GM19035 (cell line): ENCODE measurements around the gene VTI1B.
A peak's percentile ranks its signal among the peaks of the same experiment; 100 is the strongest.
"Not testable (repeated sequence)": the region's sequence is repeated elsewhere in the genome, so short reads cannot be mapped to it uniquely, and the experiment has no call there.

Experiments used
- ATAC-seq: cut with Tn5 transposase; IDR thresholded peaks from one replicate; pipeline ENCODE4 v1.9.1; 2021; ENCODE audit not compliant: unreplicated experiment

VTI1B gene, protein sequence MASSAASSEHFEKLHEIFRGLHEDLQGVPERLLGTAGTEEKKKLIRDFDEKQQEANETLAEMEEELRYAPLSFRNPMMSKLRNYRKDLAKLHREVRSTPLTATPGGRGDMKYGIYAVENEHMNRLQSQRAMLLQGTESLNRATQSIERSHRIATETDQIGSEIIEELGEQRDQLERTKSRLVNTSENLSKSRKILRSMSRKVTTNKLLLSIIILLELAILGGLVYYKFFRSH

DNA sequence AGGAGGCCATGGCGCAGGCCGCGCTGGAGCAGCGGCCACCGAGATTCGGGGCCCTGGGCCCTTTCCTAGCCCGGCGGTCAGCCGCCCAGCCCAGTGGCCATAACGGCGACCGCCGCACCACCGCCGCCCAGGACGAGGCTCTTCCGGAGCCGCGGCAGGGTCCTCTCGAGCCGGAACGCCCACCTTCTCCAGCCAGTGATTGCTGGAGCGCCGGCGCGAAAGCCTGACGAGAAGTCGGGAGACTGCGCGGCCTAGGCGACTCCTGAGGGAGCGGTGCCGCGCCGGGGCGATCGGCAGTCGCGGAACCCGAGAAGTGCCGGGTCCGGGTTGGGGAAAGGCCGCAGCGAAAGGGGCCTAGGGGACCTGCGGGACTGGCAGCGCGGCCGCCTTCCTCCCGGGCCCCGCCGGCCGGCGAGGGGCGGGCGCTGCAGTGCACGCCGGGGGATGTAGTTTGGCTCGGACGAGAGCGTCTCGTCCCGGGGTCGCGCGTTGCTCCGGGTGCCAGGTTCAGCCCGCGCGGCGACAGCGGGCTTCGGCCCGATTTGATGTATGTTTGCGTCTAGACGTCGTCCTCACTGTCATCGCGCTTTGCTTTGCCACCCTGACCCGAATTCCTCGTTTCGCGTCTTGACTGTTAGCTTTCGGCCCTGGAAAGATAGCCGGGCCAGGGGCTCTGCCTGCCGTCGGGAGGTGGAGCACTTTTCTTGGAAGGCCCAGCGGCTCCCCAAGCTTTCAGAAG is at the start of gene VTI1B:
VTI1B (minus strand) TSS at position 153 of the 739 bp plus-strand sequence; CDS start at position 10, 143 bp downstream.
- ATAC-seq: peak; percentile 88

DNA sequence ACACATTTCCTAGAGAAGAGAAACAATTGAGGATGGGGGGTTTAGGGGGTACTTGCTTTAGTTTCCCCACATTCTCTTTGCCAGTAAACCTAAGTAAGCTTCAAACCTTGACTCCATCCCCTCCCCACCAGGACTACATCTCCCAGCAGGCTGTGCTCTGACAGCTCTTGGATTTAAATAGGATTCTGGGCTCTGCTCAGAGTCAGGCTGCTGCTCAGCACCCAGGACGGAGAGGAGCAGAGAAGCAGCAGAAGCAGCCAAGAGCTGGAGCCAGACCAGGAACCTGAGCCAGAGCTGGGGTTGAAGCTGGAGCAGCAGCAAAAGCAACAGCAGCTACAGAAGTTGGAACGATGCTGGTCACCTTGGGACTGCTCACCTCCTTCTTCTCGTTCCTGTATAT is 47.9 kb upstream of the VTI1B start:
- ATAC-seq: no peak

GRCh38 chr14:67721875-67722274 is 47.4 kb upstream of the VTI1B start:
- no peak for ATAC-seq

DNA sequence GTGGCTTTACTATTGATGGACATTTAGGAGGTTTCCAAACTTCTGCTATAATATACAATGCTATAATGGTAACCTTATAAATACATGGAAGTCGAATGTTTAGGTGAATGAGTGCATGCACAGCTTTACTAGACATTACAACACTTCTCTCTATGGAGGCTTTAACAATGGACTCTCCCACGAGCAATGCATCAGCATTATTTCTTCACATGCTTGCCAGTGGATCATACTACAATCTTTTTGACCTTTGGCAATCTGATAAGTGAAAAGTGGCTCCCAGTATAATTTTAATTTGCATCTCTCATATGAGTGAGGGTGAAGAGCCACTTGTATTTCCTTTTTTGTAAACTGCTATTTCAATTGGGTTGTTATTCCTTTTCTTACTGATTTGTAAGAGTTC is 45.4 kb upstream of the VTI1B start:
- no peak for ATAC-seq

GRCh38 chr14:67719385-67719784 is 45.0 kb upstream of the VTI1B start:
- ATAC-seq: not testable (repeated sequence)

GRCh38 chr14:67718265-67718664 is 43.8 kb upstream of the VTI1B start:
- ATAC-seq: no peak

DNA sequence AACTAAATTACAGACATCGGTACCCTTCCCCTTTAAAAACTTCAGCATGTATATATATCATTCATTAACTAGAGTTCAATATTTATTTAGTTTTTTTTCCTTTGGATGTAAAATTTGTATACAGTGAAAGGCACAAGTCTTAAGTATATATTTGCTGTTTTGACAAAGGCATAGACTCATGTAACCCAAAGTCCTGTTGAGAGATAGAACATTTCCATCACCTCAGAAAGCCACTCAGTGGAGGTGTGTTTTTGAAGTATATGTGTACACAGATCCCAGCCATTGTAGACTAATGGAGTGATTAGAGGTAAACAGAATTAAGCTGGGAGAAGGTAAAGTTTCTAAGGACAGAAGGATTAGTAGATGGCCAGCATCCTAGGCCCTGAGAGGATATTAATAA is 42.6 kb upstream of the VTI1B start:
- ATAC-seq: no peak

- no peak for ATAC-seq
Observed at GRCh38 chr14:67710209-67710608, 35.8 kb upstream of the VTI1B start.

DNA sequence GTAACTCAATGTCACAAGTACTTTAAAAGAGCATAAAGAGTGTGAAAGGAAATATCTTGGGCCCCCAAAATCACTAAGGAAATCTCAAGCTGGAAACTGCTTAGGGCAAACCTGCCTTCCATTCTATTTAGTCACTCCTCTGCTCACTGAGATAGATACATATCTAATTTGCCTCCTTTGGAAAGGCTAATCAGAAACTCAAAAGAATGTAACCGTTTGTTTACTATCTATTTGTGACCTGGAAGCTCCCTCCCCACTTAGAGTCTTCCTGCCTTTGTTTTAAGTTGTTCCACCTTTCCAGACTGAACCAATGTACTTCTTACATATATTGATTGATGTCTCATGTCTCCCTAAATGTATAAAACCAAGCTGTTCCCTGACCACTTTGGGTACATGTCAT is 35.4 kb upstream of the VTI1B start:
- not testable (repeated sequence) for ATAC-seq

- not testable (repeated sequence) for ATAC-seq
Observed at GRCh38 chr14:67709346-67709745, 34.9 kb upstream of the VTI1B start.

DNA sequence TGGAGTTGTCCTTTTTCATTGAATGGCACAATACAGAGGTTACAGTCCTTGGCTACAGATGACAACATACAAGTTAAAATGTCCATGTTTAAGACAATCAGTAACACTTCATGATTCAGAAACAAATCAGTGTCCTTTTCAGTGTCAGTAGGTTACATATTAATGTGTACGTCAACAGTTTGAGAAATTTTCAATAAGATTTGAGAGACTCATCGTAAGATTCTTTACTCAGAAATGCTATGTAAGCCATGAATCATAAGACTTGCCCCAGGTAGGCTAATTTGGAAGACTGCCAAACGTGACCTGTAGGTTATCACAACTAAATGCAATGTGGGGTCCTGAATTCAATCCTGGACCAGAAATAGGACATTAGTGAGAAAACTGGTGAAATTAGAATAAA is 30.8 kb upstream of the VTI1B start:
- no peak for ATAC-seq

DNA sequence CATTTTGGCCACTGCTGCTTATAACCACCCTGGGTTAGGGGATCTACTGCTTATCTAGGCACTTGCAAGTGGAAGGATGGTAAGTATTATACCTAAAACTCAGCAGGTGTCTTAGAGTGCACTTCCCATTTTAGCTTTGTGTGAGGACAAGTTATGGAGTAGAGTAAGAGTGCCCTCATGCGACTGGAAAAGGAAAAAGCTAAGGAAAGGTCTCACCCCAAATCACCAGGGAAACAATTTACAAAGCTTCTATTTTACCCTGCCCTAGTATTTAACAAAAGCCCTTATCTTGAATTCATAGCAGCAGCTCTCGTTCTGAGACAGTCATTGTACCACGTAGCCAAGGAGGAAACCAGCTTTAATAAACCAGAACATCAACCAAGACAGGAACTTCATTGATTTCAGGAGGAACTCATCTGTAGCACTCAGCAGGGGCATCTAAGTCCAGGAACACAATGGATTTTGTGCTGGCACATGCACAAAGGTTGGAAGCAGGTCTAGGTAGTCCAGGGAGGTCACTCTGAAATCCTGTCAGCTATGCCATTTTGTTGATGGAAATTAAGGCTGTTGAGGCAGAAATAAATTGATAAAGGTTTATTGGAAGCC is 30.2 kb upstream of the VTI1B start:
- no peak for ATAC-seq

DNA sequence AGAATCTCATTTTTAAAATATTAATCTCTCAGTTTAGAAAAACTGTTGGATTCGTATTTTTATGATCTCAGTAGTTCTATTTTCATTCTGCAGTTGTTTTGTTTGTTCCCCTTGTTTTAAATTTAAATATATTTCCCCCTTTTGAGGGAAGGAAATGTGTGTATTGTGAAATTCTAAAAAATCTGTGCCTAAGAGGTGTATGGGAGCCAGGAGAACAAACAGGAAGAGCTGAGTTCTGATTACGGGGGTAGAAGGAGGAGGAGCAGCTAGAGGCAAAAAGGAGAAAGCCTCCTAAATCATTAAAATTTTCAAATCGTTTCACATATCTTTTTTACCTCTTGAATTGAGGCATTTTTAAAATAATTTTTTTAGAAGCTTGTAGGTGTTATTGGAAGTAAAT is 29.6 kb upstream of the VTI1B start:
- no peak for ATAC-seq

DNA sequence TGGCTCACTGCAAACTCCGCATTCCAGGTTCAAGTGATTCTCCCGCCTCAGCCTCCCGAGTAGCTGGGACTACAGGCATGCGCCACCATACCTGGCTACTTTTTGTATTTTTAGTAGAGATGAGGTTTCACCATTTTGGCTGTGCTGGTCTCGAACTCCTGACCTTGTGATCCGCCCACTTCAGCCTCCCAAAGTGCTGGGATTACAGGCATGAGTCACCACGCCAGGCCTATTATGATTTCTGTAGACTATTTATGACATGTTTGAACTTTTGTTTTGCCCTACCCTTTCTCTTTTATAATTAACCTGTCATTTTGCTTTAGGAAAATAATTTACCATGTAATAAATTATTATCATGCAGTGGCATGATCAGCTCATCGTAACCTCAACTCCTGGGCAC is 27.1 kb upstream of the VTI1B start, which contains the start of gene RDH12:
RDH12 (plus strand) TSS at position 395 of the 400 bp plus-strand sequence. CDS start 20,757 bp downstream, outside the sequence.
- ATAC-seq: not testable (repeated sequence)

GRCh38 chr14:67698179-67698578 is 23.7 kb upstream of the VTI1B start:
- no peak for ATAC-seq

DNA sequence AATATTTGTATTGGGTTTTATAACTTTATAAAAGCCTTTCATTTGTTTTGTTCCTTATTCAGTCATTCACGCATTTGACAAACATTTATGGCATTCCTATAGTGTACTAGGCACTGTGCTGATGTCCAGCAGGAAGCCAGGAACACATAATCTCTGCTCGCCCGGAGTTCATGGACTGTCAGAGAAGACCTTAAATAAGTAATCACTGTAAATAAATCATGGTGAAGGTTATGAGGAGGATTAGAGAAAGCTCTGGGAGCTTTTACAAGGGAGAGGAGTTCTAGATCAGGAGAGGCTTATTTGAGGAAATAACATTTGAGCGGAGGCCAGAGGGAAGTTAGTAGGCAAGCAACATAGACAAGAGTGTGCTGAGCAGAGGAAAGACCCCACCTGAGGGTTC is 22.6 kb upstream of the VTI1B start:
- no peak for ATAC-seq

DNA sequence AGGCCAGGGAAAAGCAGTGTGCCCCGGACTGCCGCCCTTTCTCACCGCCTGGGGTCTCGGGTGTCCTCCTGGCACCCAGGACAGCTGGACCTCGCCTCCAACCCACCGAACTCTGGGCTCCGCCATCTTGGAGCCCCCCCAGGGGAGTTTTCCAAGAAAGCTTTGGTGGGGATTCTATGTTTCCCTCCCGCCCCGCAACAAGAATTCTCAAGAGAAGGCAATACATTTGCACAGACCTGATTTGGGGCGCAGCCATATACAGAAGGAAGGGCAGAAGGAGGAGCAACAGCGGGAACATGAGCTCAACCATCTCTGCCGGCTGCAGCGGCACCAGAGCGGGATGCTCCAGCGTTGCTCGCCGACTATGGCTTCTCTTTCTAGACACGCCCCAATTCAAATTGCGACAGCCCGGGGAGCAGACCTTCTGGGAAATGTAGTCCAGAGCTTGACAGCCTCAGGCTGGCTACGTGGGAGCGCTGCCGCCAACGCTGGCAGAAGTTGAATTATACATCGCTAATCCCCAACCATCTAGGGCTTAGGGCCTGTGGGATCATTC is 21.0 kb upstream of the VTI1B start, which contains the start of gene RDH11:
RDH11 (minus strand) TSS at position 371 of the 556 bp plus-strand sequence; CDS start at position 310, 61 bp downstream.
- peak; percentile 80 for ATAC-seq

DNA sequence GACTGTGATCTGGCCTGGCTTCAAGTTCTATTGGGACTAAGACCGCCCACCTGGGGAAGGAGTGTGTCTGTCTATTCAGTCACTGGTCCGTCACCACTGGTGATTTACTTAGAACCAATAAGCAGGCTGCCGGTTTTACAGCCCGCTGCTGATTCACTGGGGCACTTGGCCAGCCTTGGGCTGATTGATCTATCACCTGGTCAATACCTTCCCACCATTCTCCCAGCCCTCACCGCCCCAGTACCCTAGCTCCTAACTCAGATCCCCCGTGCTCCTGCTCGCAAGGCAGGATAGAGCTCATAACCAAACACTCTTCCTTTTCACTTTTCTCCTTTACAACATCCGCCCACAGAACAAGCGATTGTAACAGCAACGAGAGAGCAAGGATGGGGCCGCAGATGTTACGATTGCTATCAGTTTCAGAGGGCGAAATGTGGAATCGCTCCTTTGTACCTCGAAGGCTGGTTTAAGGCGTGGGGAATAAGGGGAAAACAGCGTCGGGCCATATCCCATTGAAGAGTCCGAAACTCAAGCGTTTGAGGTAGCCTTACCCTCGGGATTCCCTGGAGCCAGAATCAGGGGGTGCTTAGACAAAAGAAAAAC is 20.5 kb upstream of the VTI1B start:
- ATAC-seq: peak; percentile 92

- no peak for ATAC-seq
Observed at GRCh38 chr14:67690011-67690410, 15.6 kb upstream of the VTI1B start.

GRCh38 chr14:67683842-67684241 is 9.4 kb upstream of the VTI1B start:
- ATAC-seq: no peak

GRCh38 chr14:67680941-67681340 is 6.5 kb upstream of the VTI1B start:
- no peak for ATAC-seq
